Suppressor macrophage treated with lipopolysaccharide for 1 hour (primary cell): ENCODE results near the gene ZNF608.
A peak's percentile ranks its signal among the peaks of the same experiment; 100 is the strongest.

Experiments
- DNase-seq, 3 donors: peaks; one replicate each; pipeline ENCODE4 v3.0.0-alpha.2; 2020 to 2022

Gene ZNF608

GRCh38 chr5:124745928-124746915 is at the start of gene ZNF608:
TSS of gene ZNF608 (minus strand) at chr5:124746639. CDS start at chr5:124744989, 1,650 bp downstream.
- peak in 2 of 3 donors; percentile 32 to 34 for DNase-seq

- no peak for DNase-seq
These were observed 49.4 kb upstream of the ZNF608 start for GRCh38 chr5:124795829-124796228.

GRCh38 chr5:124790895-124791732 is 44.7 kb upstream of the ZNF608 start:
- no peak for DNase-seq

GRCh38 chr5:124790301-124790894 is 44.0 kb upstream of the ZNF608 start:
- DNase-seq = no peak

GRCh38 chr5:124789104-124789605 is 42.7 kb upstream of the ZNF608 start:
- peak in 2 of 3 donors; percentile 3 to 33 for DNase-seq

- peak in 1 of 3 donors; percentile 17 for DNase-seq
These were observed 37.4 kb upstream of the ZNF608 start for GRCh38 chr5:124783794-124784193.

- DNase-seq = no peak
These were observed 36.8 kb upstream of the ZNF608 start for GRCh38 chr5:124783285-124783684.

- DNase-seq = no peak
These were observed 35.8 kb upstream of the ZNF608 start for GRCh38 chr5:124782262-124782661.

GRCh38 chr5:124780011-124780410 is 33.6 kb upstream of the ZNF608 start:
- no peak for DNase-seq

- peak in 2 of 3 donors; percentile 13 to 22 for DNase-seq
These were observed 27.2 kb upstream of the ZNF608 start for GRCh38 chr5:124773315-124774311.

- DNase-seq = no peak
These were observed 26.2 kb upstream of the ZNF608 start for GRCh38 chr5:124772457-124773200.

GRCh38 chr5:124771761-124772160 is 25.3 kb upstream of the ZNF608 start:
- no peak for DNase-seq

GRCh38 chr5:124764992-124765611 is 18.7 kb upstream of the ZNF608 start:
- DNase-seq = no peak

- DNase-seq = no peak
These were observed 18.1 kb upstream of the ZNF608 start for GRCh38 chr5:124764585-124764984.

GRCh38 chr5:124761010-124761409 is 14.6 kb upstream of the ZNF608 start:
- DNase-seq = no peak

GRCh38 chr5:124760608-124761007 is 14.2 kb upstream of the ZNF608 start:
- no peak for DNase-seq

- no peak for DNase-seq
These were observed 9.1 kb upstream of the ZNF608 start for GRCh38 chr5:124755565-124755964.

- no peak for DNase-seq
These were observed 8.6 kb upstream of the ZNF608 start for GRCh38 chr5:124755041-124755440.

- no peak for DNase-seq
These were observed 7.9 kb upstream of the ZNF608 start for GRCh38 chr5:124754206-124754927.
